DND-41 (cell line): Measurements from ENCODE around the gene CHN1.

ENCODE experiments used
- EZH2 ChIP-seq: IDR thresholded peaks from 3 replicates; pipeline ENCODE4 v1.6.1; 2012; ENCODE audit warnings: borderline replicate concordance, low read depth, mild to moderate bottlenecking, moderate library complexity, low read length, inconsistent platforms; ENCODE audit not compliant: severe bottlenecking
- TF ChIP-seq, protein P1 (sequence below): IDR thresholded peaks from 2 replicates; pipeline ENCODE4 v1.5.1; 2012; ENCODE audit warnings: borderline replicate concordance, low read length, moderate library complexity, mild to moderate bottlenecking; ENCODE audit not compliant: poor library complexity, severe bottlenecking; ENCODE audit errors: extremely low read depth

DNA sequence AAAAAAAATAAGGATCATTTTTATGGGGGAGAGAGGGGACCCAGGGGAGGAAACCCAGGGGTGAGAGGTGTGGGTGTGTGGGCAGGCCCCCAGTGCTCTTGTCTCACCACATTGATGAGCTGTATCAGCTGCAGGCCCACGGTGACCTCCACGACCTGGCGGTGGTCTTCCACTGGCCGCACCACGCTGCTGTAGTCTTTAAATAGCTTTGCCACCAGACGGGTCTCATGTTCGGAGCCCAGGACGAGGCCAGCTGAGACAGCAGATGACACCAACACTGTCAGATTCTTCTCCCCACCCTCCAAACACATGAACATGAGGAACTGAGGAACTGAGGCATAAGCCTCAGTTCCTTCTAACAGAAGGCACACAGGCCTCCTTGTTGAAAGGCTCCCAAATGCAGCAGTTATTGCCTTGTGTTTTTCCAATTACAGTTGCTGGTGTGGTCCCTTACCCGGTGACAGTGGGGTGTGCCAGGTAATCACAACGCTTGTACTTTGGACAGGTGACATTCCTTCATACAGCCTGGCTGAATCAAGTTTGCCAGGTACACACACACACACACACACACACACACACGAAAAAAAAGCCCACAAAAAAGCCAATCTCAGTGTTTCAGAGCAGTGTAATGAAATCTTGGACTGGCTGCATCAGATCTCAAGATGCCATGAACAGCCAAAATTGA, 245.7 kb downstream of the CHN1 start:
- TF ChIP-seq, protein P1, sequence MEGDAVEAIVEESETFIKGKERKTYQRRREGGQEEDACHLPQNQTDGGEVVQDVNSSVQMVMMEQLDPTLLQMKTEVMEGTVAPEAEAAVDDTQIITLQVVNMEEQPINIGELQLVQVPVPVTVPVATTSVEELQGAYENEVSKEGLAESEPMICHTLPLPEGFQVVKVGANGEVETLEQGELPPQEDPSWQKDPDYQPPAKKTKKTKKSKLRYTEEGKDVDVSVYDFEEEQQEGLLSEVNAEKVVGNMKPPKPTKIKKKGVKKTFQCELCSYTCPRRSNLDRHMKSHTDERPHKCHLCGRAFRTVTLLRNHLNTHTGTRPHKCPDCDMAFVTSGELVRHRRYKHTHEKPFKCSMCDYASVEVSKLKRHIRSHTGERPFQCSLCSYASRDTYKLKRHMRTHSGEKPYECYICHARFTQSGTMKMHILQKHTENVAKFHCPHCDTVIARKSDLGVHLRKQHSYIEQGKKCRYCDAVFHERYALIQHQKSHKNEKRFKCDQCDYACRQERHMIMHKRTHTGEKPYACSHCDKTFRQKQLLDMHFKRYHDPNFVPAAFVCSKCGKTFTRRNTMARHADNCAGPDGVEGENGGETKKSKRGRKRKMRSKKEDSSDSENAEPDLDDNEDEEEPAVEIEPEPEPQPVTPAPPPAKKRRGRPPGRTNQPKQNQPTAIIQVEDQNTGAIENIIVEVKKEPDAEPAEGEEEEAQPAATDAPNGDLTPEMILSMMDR: no peak
- no peak for TF ChIP-seq EZH2
